PC-3 (cell line): ENCODE measurements around the gene MAPK1. TPM values are rescaled to one million over a fixed set of nuclear protein-coding genes. Genes with fewer than 3 reads are reported as not detected.

Experiments
- ATAC-seq: fragments of 200-7000 bp; cut with Tn5 transposase; 2 replicates; pipeline ENCODE4 v1.9.1; 2020; ENCODE audit warnings: mild to moderate bottlenecking, moderate library complexity
- BruUV-seq: library from RNA; stranded (reverse); fragments of 400-500 nt; replicated peaks from 2 replicates; lab custom pipeline; 2021; lab: Mats Ljungman, UMichigan
- CTCF ChIA-PET: fragments of 300-600 bp; sonication (Branson Sonifier 250); formaldehyde crosslinking; loops from one replicate; lab custom pipeline; 2022; ENCODE audit warnings: antibody characterized with exemption; lab: Charles Lee
- POLR2A ChIA-PET: fragments of 300-600 bp; sonication (Branson Sonifier 250); formaldehyde crosslinking; loops from one replicate; lab custom pipeline; 2022; ENCODE audit warnings: antibody characterized with exemption; ENCODE audit not compliant: unreplicated experiment; lab: Charles Lee
- DNase-seq: peaks from one replicate; pipeline ENCODE4 v3.0.0-alpha.2; 2015
- H2AFZ ChIP-seq: fragments of 300-600 bp; sonication (generic); 2 replicates; pipeline ENCODE4 v1.6.0; 2016; ENCODE audit warnings: antibody characterized with exemption, low read length
- H3F3A ChIP-seq: fragments of 300-600 bp; sonication (generic); one replicate; pipeline ENCODE4 v1.6.0; 2017; ENCODE audit warnings: antibody characterized with exemption, low read length, control low read depth, mild to moderate bottlenecking; ENCODE audit not compliant: unreplicated experiment
- H3K27ac ChIP-seq: fragments of 300-600 bp; sonication (generic); 2 replicates; pipeline ENCODE4 v1.5.1; 2016; ENCODE audit warnings: mild to moderate bottlenecking, low read length
- H3K27me3 ChIP-seq: fragments of 300-600 bp; sonication (generic); 2 replicates; pipeline ENCODE4 v1.6.1; 2016; ENCODE audit warnings: low read length, mixed read lengths
- H3K36me3 ChIP-seq: fragments of 300-600 bp; sonication (generic); 2 replicates; pipeline ENCODE4 v1.6.1; 2016; ENCODE audit warnings: low read depth, mixed run types, low read length, mixed read lengths
- H3K4me1 ChIP-seq: fragments of 300-600 bp; sonication (generic); 2 replicates; pipeline ENCODE4 v1.5.1; 2016; ENCODE audit warnings: low read length; ENCODE audit not compliant: insufficient read depth
- H3K4me2 ChIP-seq: fragments of 300-600 bp; sonication (generic); 2 replicates; pipeline ENCODE4 v1.6.0; 2016; ENCODE audit warnings: low read length
- H3K4me3 ChIP-seq: fragments of 300-600 bp; sonication (generic); 2 replicates; pipeline ENCODE4 v1.5.1; 2016; ENCODE audit warnings: mild to moderate bottlenecking, low read length, mixed read lengths
- H3K79me2 ChIP-seq: fragments of 300-600 bp; sonication (generic); 2 replicates; pipeline ENCODE4 v1.6.1; 2017; ENCODE audit warnings: low read length, mixed read lengths
- H3K9ac ChIP-seq: fragments of 300-600 bp; sonication (generic); 2 replicates; pipeline ENCODE4 v1.6.0; 2016; ENCODE audit warnings: mild to moderate bottlenecking, low read length
- H3K9me2 ChIP-seq: fragments of 300-600 bp; sonication (generic); replicated peaks from 2 replicates; pipeline ENCODE4 v1.6.1; 2016; ENCODE audit warnings: mixed run types, low read length, mixed read lengths
- H3K9me3 ChIP-seq: fragments of 300-600 bp; sonication (generic); 2 replicates; pipeline ENCODE4 v1.6.1; 2016; ENCODE audit warnings: low read length, mixed read lengths
- H4K20me1 ChIP-seq: fragments of 300-600 bp; sonication (generic); 2 replicates; pipeline ENCODE4 v1.6.1; 2016; ENCODE audit warnings: low read length, mixed read lengths
- EZH2 ChIP-seq: fragments of 300-600 bp; sonication (generic); IDR thresholded peaks from one replicate; pipeline ENCODE4 v1.6.1; 2017; ENCODE audit warnings: antibody characterized with exemption, mild to moderate bottlenecking, low read length; ENCODE audit not compliant: unreplicated experiment
- EZH2phosphoT487 ChIP-seq: fragments of 300-600 bp; sonication (generic); IDR thresholded peaks from 2 replicates; pipeline ENCODE4 v1.6.1; 2018; ENCODE audit warnings: mild to moderate bottlenecking, antibody characterized with exemption, low read length, borderline replicate concordance
- intact Hi-C: fragments of 100-400 bp; cut with micrococcal nuclease; formaldehyde crosslinking; loops from 2 replicates; pipeline ENCODE4 v1.9.0; 2023
- total RNA-seq: library from RNA; depleted of rRNA; stranded (reverse); fragments of >200 nt; gene quantifications from 2 replicates; pipeline ENCODE4 v1.2.3, GENCODE V29; 2014
- TF ChIP-seq, protein P1 (sequence below): fragments of 300-600 bp; sonication (generic); conservative IDR thresholded peaks from 2 replicates; pipeline ENCODE4 v1.5.1; 2017; ENCODE audit warnings: antibody characterized with exemption, low read depth, mild to moderate bottlenecking, low read length

MAPK1 gene
- total RNA-seq, 1 experiment from 2014 or later, result 25.1 TPM

DNA sequence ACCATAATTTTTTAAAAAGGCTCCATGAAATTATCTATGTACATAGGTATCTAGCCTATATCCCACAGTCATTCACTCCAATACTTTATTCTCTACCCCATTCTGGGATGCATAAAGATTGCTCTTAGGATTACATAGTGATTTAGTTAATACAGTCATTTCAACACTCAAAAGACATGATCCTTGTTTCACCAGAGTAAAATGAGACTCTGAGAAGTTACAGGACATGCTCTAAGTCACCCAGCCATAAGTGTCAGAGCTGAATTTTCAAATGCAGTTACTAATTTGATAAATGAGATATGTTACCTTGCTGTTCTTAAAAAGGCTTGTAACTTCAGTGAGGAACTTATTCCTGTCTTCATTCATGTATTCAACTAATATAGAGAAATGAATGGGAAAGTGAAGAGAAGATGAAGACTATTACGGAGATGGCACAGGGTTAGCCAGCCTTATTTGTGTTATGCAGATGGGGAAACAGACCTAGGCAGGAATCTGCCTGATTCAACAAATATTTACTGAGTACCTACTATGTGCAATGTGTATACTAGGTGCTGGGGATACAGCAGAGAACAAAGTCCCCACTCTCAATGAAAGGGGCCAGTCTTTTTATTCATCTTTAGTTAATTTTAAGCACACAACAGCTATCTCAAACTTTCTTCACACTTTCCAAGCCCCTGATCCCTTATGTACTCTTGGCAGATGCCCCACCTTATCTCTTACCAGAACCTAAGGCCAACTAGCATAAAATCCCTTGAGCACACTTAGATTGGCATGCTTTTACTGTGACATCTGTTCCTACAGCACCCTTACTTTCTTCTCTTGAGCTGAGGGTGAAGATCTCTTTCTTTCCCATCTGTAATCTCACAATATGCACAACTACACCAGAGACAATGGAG is 21.6 kb downstream of the MAPK1 start:
- Histone ChIP-seq H3K4me1 (no peaks in the 10 kb centered on the region), H3F3A (no peaks in the 10 kb centered on the region), H3K9me2 (no peaks in the 10 kb centered on the region), H3K27ac (no peak overlapping the region), H3K27me3 (no peaks in the 10 kb centered on the region), H2AFZ (no peak overlapping the region), H3K79me2 (peaks cover 72% of the 10 kb centered on the region), H4K20me1 (0 out of 2 replicates have a peak, but pooled peaks cover 10% of the 10 kb centered on the region), H3K4me3 (no peak overlapping the region), H3K36me3 (no peaks in the 10 kb centered on the region), H3K9ac (no peak overlapping the region), H3K4me2 (no peak overlapping the region), H3K9me3 (no peaks in the 10 kb centered on the region)
- TF ChIP-seq EZH2phosphoT487 (no peak), EZH2 (no peak)
- TF ChIP-seq, protein P1, sequence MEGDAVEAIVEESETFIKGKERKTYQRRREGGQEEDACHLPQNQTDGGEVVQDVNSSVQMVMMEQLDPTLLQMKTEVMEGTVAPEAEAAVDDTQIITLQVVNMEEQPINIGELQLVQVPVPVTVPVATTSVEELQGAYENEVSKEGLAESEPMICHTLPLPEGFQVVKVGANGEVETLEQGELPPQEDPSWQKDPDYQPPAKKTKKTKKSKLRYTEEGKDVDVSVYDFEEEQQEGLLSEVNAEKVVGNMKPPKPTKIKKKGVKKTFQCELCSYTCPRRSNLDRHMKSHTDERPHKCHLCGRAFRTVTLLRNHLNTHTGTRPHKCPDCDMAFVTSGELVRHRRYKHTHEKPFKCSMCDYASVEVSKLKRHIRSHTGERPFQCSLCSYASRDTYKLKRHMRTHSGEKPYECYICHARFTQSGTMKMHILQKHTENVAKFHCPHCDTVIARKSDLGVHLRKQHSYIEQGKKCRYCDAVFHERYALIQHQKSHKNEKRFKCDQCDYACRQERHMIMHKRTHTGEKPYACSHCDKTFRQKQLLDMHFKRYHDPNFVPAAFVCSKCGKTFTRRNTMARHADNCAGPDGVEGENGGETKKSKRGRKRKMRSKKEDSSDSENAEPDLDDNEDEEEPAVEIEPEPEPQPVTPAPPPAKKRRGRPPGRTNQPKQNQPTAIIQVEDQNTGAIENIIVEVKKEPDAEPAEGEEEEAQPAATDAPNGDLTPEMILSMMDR, result no peak
- intact Hi-C loops, result no loop called here
- DNase-seq, result no peak
- ATAC-seq, result no peak
- POLR2A ChIA-PET, result no interaction called here
- no TSS peak for BruUV-seq
- CTCF ChIA-PET, result no interaction called here

- no peak overlapping the region for H3K27ac ChIP-seq
- intact Hi-C loops, result no loop called here
- no peak overlapping the region for H2AFZ ChIP-seq
- H3K9me3 ChIP-seq, result no peaks in the 10 kb centered on the region
- H3F3A ChIP-seq, result no peaks in the 10 kb centered on the region
- DNase-seq (no peak), ATAC-seq (no peak)
- TF ChIP-seq EZH2 (no peak), EZH2phosphoT487 (no peak)
- TF ChIP-seq, protein P1, result no peak
- no peak overlapping the region for H3K4me3 ChIP-seq
- no peaks in the 10 kb centered on the region for H3K9me2 ChIP-seq
- 0 out of 2 replicates have a peak, but pooled peaks cover 5% of the 10 kb centered on the region for H4K20me1 ChIP-seq
- no peaks in the 10 kb centered on the region for H3K27me3 ChIP-seq
- H3K9ac ChIP-seq, result no peak overlapping the region
- no TSS peak for BruUV-seq
- ChIA-PET CTCF (no interaction called here), POLR2A (no interaction called here)
- no peaks in the 10 kb centered on the region for H3K36me3 ChIP-seq
- peaks cover 69% of the 10 kb centered on the region for H3K79me2 ChIP-seq
- H3K4me2 ChIP-seq, result no peak overlapping the region
- H3K4me1 ChIP-seq, result no peaks in the 10 kb centered on the region
Measured at GRCh38 chr22:21842946-21843345, 24.5 kb downstream of the MAPK1 start.

GRCh38 chr22:21841422-21841821 is 26.0 kb downstream of the MAPK1 start:
- TF ChIP-seq EZH2 (no peak), EZH2phosphoT487 (no peak)
- TF ChIP-seq, protein P1, result no peak
- intact Hi-C loops, result no loop called here
- no peaks in the 10 kb centered on the region for H3K9me3 ChIP-seq
- no peak overlapping the region for H3K9ac ChIP-seq
- H4K20me1 ChIP-seq, result 0 out of 2 replicates have a peak, but pooled peaks cover 5% of the 10 kb centered on the region
- H3K79me2 ChIP-seq, result peaks cover 65% of the 10 kb centered on the region
- H3K4me2 ChIP-seq, result no peak overlapping the region
- BruUV-seq, result no TSS peak
- no peak for DNase-seq
- CTCF ChIA-PET, result no interaction called here
- no peaks in the 10 kb centered on the region for H3K36me3 ChIP-seq
- H3K27me3 ChIP-seq, result no peaks in the 10 kb centered on the region
- H3F3A ChIP-seq, result no peaks in the 10 kb centered on the region
- no peak overlapping the region for H3K27ac ChIP-seq
- H3K4me3 ChIP-seq, result no peak overlapping the region
- no peak for ATAC-seq
- H2AFZ ChIP-seq, result no peak overlapping the region
- POLR2A ChIA-PET, result no interaction called here
- H3K9me2 ChIP-seq, result no peaks in the 10 kb centered on the region
- peaks cover 9% of the 10 kb centered on the region for H3K4me1 ChIP-seq
